AG09319 (cell line): Measurements from ENCODE around the gene VIPR1.

Experiments
- DNase-seq: peaks from one replicate; pipeline ENCODE4 v3.0.0-alpha.2; 2010; ENCODE audit warnings: low read depth; ENCODE audit errors: extremely low read depth
- CTCF ChIP-seq: IDR thresholded peaks from 2 replicates; pipeline ENCODE4 v1.5.1; 2011; ENCODE audit warnings: low read depth, mild to moderate bottlenecking, inconsistent platforms, low read length, moderate library complexity

VIPR1 gene

GRCh38 chr3:42581400-42581708 is 78.9 kb downstream of the VIPR1 start:
- TF ChIP-seq CTCF: no peak
- no peak for DNase-seq

GRCh38 chr3:42581709-42582473 is 79.4 kb downstream of the VIPR1 start, which contains the start of gene SEC22C:
Gene SEC22C (minus strand): TSS chr3:42581967. CDS start chr3:42569046, 12,921 bp downstream.
- DNase-seq: peak; percentile 67
- TF ChIP-seq CTCF: peak; percentile 26

- no peak for DNase-seq
- TF ChIP-seq CTCF: no peak
These were observed 80.1 kb downstream of the VIPR1 start for GRCh38 chr3:42582474-42583070.
